OCI-LY1 (cell line): ENCODE data around the gene DCAF5.

ENCODE experiments used
- H2AFZ ChIP-seq: fragments of 200-600 bp; sonication (generic), shearing (Covaris generic); 2 replicates; pipeline ENCODE4 v1.6.0; 2014; ENCODE audit warnings: antibody characterized with exemption, mild to moderate bottlenecking, low read length
- H3F3A ChIP-seq: fragments of 200-600 bp; sonication (generic), shearing (Covaris generic); 2 replicates; pipeline ENCODE4 v1.6.0; 2014; ENCODE audit warnings: mild to moderate bottlenecking, antibody characterized with exemption, low read length, moderate library complexity; ENCODE audit not compliant: insufficient read depth
- H3K27ac ChIP-seq: fragments of 200-600 bp; sonication (generic); 2 replicates; pipeline ENCODE4 v1.5.1; 2014; ENCODE audit warnings: low read length, mixed run types, mild to moderate bottlenecking, low read depth; ENCODE audit not compliant: poor library complexity, severe bottlenecking
- H3K27me3 ChIP-seq: fragments of 200-600 bp; sonication (generic); 2 replicates; pipeline ENCODE4 v1.6.0; 2014; ENCODE audit warnings: antibody characterized with exemption, mild to moderate bottlenecking, low read length, moderate library complexity; ENCODE audit not compliant: insufficient read depth
- H3K36me3 ChIP-seq: fragments of 200-600 bp; sonication (generic); 2 replicates; pipeline ENCODE4 v1.6.1; 2014; ENCODE audit warnings: mild to moderate bottlenecking, antibody characterized with exemption, low read length, moderate library complexity, mixed read lengths; ENCODE audit not compliant: insufficient read depth
- H3K4me1 ChIP-seq: fragments of 200-600 bp; sonication (generic); 2 replicates; pipeline ENCODE4 v1.5.1; 2014; ENCODE audit warnings: mild to moderate bottlenecking, low read length, moderate library complexity; ENCODE audit not compliant: insufficient read depth, severe bottlenecking
- H3K4me2 ChIP-seq: fragments of 200-600 bp; sonication (generic), shearing (Covaris generic); 2 replicates; pipeline ENCODE4 v1.6.1; 2014; ENCODE audit warnings: low read length
- H3K4me3 ChIP-seq: fragments of 200-600 bp; sonication (generic); 2 replicates; pipeline ENCODE4 v1.5.1; 2014; ENCODE audit warnings: low read length, low read depth, mild to moderate bottlenecking, mixed read lengths; ENCODE audit not compliant: poor library complexity, severe bottlenecking
- H3K79me2 ChIP-seq: fragments of 200-600 bp; shearing (Covaris generic); 2 replicates; pipeline ENCODE4 v1.6.1; 2016; ENCODE audit warnings: mixed run types, low read length, mixed read lengths; ENCODE audit not compliant: insufficient read depth
- H3K9ac ChIP-seq: fragments of 200-600 bp; sonication (generic), shearing (Covaris generic); 2 replicates; pipeline ENCODE4 v1.6.1; 2014; ENCODE audit warnings: mild to moderate bottlenecking, low read length, mixed read lengths
- H3K9me2 ChIP-seq: fragments of 200-600 bp; sonication (generic), shearing (Covaris generic); 2 replicates; pipeline ENCODE4 v1.6.1; 2014; ENCODE audit warnings: low read depth, mild to moderate bottlenecking, low read length, mixed read lengths
- H3K9me3 ChIP-seq: fragments of 200-600 bp; shearing (Covaris generic); 2 replicates; pipeline ENCODE4 v1.6.1; 2014; ENCODE audit warnings: low read length, mixed read lengths
- H4K20me1 ChIP-seq: fragments of 200-600 bp; sonication (generic), shearing (Covaris generic); 2 replicates; pipeline ENCODE4 v1.6.0; 2016; ENCODE audit warnings: mild to moderate bottlenecking, low read length; ENCODE audit not compliant: insufficient read depth
- CTCF ChIP-seq: fragments of 200-600 bp; sonication (generic), shearing (Covaris generic); IDR thresholded peaks from 2 replicates; pipeline ENCODE4 v1.5.1; 2017; ENCODE audit warnings: mild to moderate bottlenecking, antibody characterized with exemption, low read length, moderate library complexity, mixed read lengths
- EZH2 ChIP-seq: fragments of 200-600 bp; sonication (generic), shearing (Covaris generic); IDR thresholded peaks from 2 replicates; pipeline ENCODE4 v1.8.0; 2017; ENCODE audit warnings: borderline replicate concordance, mixed run types, mild to moderate bottlenecking, antibody characterized with exemption, low read length, moderate library complexity, mixed read lengths

DCAF5 gene

GRCh38 chr14:69064596-69064995 lies 88.3 kb downstream of the DCAF5 start:
- no peak overlapping the region for H2AFZ ChIP-seq
- H3K27me3 ChIP-seq = no peaks in the 10 kb centered on the region
- H3K27ac ChIP-seq = no peak overlapping the region
- no peak overlapping the region for H3K4me3 ChIP-seq
- no peak overlapping the region for H3K9ac ChIP-seq
- H4K20me1 ChIP-seq = no peaks in the 10 kb centered on the region
- H3K9me3 ChIP-seq = no peaks in the 10 kb centered on the region
- H3K4me2 ChIP-seq = no peak overlapping the region
- H3F3A ChIP-seq = no peaks in the 10 kb centered on the region
- peaks cover 40% of the 10 kb centered on the region for H3K36me3 ChIP-seq
- no peaks in the 10 kb centered on the region for H3K9me2 ChIP-seq
- no peaks in the 10 kb centered on the region for H3K4me1 ChIP-seq
- no peaks in the 10 kb centered on the region for H3K79me2 ChIP-seq
- TF ChIP-seq EZH2 (no peak), CTCF (no peak)

GRCh38 chr14:69059658-69060623 lies 93.0 kb downstream of the DCAF5 start:
- Histone ChIP-seq H3K36me3 (peaks cover 52% of the 10 kb centered on the region), H3K27me3 (no peaks in the 10 kb centered on the region), H3K4me1 (no peaks in the 10 kb centered on the region), H3K9me3 (no peaks in the 10 kb centered on the region), H4K20me1 (no peaks in the 10 kb centered on the region), H3K4me2 (no peak overlapping the region), H2AFZ (no peak overlapping the region), H3F3A (no peaks in the 10 kb centered on the region), H3K4me3 (no peak overlapping the region), H3K27ac (no peak overlapping the region), H3K9me2 (no peaks in the 10 kb centered on the region), H3K9ac (no peak overlapping the region), H3K79me2 (no peaks in the 10 kb centered on the region)
- no peak for TF ChIP-seq EZH2
- TF ChIP-seq CTCF = no peak

GRCh38 chr14:69055999-69056788 lies 96.7 kb downstream of the DCAF5 start:
- no peak overlapping the region for H2AFZ ChIP-seq
- no peaks in the 10 kb centered on the region for H3K9me3 ChIP-seq
- no peak overlapping the region for H3K4me3 ChIP-seq
- peaks cover 57% of the 10 kb centered on the region for H3K36me3 ChIP-seq
- no peaks in the 10 kb centered on the region for H3K79me2 ChIP-seq
- H3K27me3 ChIP-seq = no peaks in the 10 kb centered on the region
- no peak overlapping the region for H3K9ac ChIP-seq
- H3K27ac ChIP-seq = no peak overlapping the region
- no peaks in the 10 kb centered on the region for H3F3A ChIP-seq
- peaks cover 7% of the 10 kb centered on the region for H3K4me1 ChIP-seq
- H3K9me2 ChIP-seq = no peaks in the 10 kb centered on the region
- H3K4me2 ChIP-seq = no peak overlapping the region
- H4K20me1 ChIP-seq = no peaks in the 10 kb centered on the region
- TF ChIP-seq EZH2 (no peak), CTCF (no peak)
